Measurements from ENCODE around the gene NEO1.

- TF ChIP-seq POLR2A (IDR thresholded peaks at IDR 0.05; ENCODE audit: low read depth, low read length) (no peak), TAF1 (IDR thresholded peaks at IDR 0.05; ENCODE audit: borderline replicate concordance, low read depth, low read length) (no peak), POLR2AphosphoS5 (IDR thresholded peaks at IDR 0.05; ENCODE audit: low read depth, low read length) (no peak)
Observed at GRCh38 chr15:73048624-73049295, 3.5 kb upstream of the NEO1 start.

Measured in GM12892 (cell line).